Measurements from ENCODE around the gene MRGPRE.

The MRGPRE gene

DNA sequence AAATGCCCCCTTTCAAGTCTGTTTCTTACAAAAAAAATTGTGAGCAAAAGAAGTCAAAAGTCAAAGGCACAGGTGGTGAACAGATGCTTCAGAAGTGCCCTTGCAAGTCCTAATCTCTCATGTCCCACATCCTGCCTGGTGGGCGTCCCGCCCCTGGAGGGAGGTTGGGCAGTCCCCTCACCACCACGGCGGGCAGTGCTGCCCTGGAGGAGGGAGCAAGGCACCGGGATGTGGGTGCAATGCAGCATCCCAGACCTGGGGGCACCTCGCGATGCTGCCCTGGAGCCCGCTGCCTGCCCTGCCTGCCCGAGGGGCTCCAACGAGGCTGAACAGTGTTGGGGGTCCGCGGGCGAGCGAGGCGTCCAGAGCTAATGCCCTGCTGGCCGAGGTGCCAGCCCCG is 29.5 kb downstream of the MRGPRE start:
- H3K27me3 ChIP-seq (replicated peaks; ENCODE audit: control insufficient read depth, insufficient read depth, low read length, poor library complexity, severe bottlenecking), result no peaks in the 10 kb centered on the region

DNA sequence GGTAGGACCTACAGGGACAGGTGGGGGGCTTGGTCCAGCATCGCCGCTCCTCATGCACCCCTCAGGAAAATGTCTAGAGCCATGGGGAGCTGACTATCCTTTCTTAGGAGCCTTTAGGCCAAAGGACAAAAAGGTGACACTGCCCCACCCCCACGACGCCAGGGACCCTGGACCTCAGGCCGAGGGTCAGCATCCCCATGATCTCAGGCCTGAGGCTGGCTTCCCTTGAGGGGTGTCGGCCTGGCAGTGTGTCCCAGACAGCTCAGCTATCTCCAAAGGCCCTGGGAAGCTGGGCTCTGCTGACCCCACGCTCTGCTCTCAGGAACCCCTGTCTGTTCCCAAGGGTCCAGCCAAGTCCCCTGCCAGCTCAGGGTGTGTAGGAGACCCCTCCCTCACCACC is 29.9 kb downstream of the MRGPRE start:
- Histone ChIP-seq H3K9me3 (ENCODE audit: control insufficient read depth, low read length) (no peaks in the 10 kb centered on the region), H3K36me3 (ENCODE audit: control insufficient read depth, insufficient read depth, low read length) (no peaks in the 10 kb centered on the region), H3K4me1 (ENCODE audit: control insufficient read depth, insufficient read depth, low read length, poor library complexity, severe bottlenecking) (no peaks in the 10 kb centered on the region), H3K27ac (ENCODE audit: insufficient read depth, low read length, poor library complexity, severe bottlenecking) (no peak overlapping the region), H3K27me3 (replicated peaks; ENCODE audit: control insufficient read depth, insufficient read depth, low read length, poor library complexity, severe bottlenecking) (no peaks in the 10 kb centered on the region), H3K4me3 (ENCODE audit: insufficient read depth, low read depth, low read length, poor library complexity, severe bottlenecking) (no peak overlapping the region)
- no peak for DNase-seq

More for the DNA sequence above, 29.5 kb downstream of the MRGPRE start:
- Histone ChIP-seq H3K36me3 (ENCODE audit: control insufficient read depth, insufficient read depth, low read length) (no peaks in the 10 kb centered on the region), H3K9me3 (ENCODE audit: control insufficient read depth, low read length) (no peaks in the 10 kb centered on the region), H3K27ac (ENCODE audit: insufficient read depth, low read length, poor library complexity, severe bottlenecking) (no peak overlapping the region), H3K4me1 (ENCODE audit: control insufficient read depth, insufficient read depth, low read length, poor library complexity, severe bottlenecking) (no peaks in the 10 kb centered on the region), H3K4me3 (ENCODE audit: insufficient read depth, low read depth, low read length, poor library complexity, severe bottlenecking) (no peak overlapping the region)
- no peak for DNase-seq

DNA sequence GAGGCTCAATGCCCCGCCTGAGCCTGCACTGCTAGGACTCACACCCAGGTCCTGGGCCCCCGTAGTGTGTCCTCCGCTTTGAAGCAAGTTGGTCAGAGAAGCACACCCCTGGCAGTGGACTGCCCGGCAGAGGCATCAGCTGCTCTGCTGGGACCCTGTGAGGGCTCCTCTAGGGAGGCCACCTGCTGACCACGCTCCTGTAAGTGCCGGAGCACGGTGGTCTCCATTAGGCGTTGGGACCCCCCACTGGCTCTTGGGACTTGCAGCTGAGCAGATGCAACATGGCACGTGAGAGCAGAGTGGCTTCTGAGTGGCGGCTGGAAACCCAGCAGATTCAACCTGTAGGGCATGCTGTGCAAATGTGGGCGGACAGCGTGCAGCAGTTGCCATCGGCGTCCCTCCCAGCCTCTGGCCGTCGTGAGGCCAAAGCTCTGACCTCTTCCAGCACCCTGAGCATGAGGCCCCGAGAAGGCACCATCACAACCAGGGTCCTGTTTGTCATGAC is 30.5 kb downstream of the MRGPRE start:
- no peak for DNase-seq
- H3K27ac ChIP-seq (ENCODE audit: insufficient read depth, low read length, poor library complexity, severe bottlenecking), result no peak overlapping the region
- H3K9me3 ChIP-seq (ENCODE audit: control insufficient read depth, low read length), result no peaks in the 10 kb centered on the region
- no peak overlapping the region for H3K4me3 ChIP-seq (ENCODE audit: insufficient read depth, low read depth, low read length, poor library complexity, severe bottlenecking)
- H3K4me1 ChIP-seq (ENCODE audit: control insufficient read depth, insufficient read depth, low read length, poor library complexity, severe bottlenecking), result no peaks in the 10 kb centered on the region
- no peaks in the 10 kb centered on the region for H3K27me3 ChIP-seq (replicated peaks; ENCODE audit: control insufficient read depth, insufficient read depth, low read length, poor library complexity, severe bottlenecking)
- H3K36me3 ChIP-seq (ENCODE audit: control insufficient read depth, insufficient read depth, low read length), result no peaks in the 10 kb centered on the region

DNA sequence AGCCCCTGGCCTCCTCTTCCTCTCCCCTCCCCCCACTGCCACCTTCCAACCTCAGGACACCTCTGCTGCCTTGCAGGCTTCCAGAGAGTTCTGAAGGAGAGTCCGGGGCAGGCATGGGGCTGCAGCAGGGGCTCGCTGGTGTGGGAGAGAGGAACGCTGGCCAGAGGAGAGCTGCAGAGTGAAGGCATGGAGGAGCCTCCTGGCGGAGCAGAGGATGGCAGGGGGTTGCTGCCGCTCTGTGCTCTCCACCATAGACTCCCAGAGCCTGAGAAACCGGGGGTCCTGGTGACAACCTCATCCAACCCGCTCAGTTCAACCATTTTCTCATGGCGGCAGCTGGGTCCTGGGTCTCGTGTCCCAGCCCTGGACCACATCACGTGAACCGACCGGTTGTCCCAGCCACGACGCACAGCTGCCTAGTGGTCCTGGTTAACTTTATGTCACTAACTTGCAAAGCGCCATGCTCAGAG is 31.1 kb downstream of the MRGPRE start:
- Histone ChIP-seq H3K27me3 (replicated peaks; ENCODE audit: control insufficient read depth, insufficient read depth, low read length, poor library complexity, severe bottlenecking) (no peaks in the 10 kb centered on the region), H3K4me1 (ENCODE audit: control insufficient read depth, insufficient read depth, low read length, poor library complexity, severe bottlenecking) (no peaks in the 10 kb centered on the region), H3K36me3 (ENCODE audit: control insufficient read depth, insufficient read depth, low read length) (no peaks in the 10 kb centered on the region), H3K27ac (ENCODE audit: insufficient read depth, low read length, poor library complexity, severe bottlenecking) (no peak overlapping the region), H3K4me3 (ENCODE audit: insufficient read depth, low read depth, low read length, poor library complexity, severe bottlenecking) (no peak overlapping the region), H3K9me3 (ENCODE audit: control insufficient read depth, low read length) (no peaks in the 10 kb centered on the region)
- DNase-seq, result no peak

DNA sequence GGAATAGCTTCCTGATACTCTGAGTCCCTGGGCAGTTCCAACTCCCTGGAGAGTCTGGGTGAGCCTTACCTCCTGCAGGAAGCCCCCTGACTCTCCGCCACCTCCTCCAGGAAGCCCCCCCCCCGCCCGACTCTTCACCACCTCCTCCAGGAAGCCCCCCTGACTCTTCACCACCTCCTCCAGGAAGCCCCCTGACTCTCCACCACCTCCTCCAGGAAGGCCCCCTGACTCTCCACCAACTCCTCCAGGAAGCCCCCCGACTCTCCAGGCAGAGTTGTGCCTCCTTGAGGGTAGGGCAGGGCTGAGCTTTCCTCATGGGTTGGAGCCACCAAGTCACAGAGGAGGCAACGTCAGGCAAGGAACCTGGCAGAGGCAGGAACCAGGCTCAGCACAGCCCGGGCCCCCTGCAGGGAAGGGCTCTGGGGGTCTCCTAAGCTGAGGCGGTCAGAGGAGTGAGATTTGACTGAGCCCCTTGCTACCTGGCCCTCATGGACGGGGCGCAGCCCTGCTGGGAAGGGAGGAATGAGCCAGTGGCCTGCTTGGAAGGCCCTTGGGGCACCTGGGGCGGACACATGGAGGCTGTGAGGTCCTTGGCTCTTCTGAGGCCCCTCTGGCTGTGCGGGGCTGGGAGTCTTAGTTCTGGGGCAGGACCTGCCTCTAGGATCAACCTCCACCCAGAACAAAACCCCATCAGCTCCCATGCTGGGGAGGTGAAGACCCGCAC is 31.7 kb downstream of the MRGPRE start:
- no peaks in the 10 kb centered on the region for H3K27me3 ChIP-seq (replicated peaks; ENCODE audit: control insufficient read depth, insufficient read depth, low read length, poor library complexity, severe bottlenecking)
- no peak for DNase-seq
- H3K4me1 ChIP-seq (ENCODE audit: control insufficient read depth, insufficient read depth, low read length, poor library complexity, severe bottlenecking), result no peaks in the 10 kb centered on the region
- no peaks in the 10 kb centered on the region for H3K9me3 ChIP-seq (ENCODE audit: control insufficient read depth, low read length)
- no peak overlapping the region for H3K4me3 ChIP-seq (ENCODE audit: insufficient read depth, low read depth, low read length, poor library complexity, severe bottlenecking)
- H3K36me3 ChIP-seq (ENCODE audit: control insufficient read depth, insufficient read depth, low read length), result no peaks in the 10 kb centered on the region
- H3K27ac ChIP-seq (ENCODE audit: insufficient read depth, low read length, poor library complexity, severe bottlenecking), result no peak overlapping the region

DNA sequence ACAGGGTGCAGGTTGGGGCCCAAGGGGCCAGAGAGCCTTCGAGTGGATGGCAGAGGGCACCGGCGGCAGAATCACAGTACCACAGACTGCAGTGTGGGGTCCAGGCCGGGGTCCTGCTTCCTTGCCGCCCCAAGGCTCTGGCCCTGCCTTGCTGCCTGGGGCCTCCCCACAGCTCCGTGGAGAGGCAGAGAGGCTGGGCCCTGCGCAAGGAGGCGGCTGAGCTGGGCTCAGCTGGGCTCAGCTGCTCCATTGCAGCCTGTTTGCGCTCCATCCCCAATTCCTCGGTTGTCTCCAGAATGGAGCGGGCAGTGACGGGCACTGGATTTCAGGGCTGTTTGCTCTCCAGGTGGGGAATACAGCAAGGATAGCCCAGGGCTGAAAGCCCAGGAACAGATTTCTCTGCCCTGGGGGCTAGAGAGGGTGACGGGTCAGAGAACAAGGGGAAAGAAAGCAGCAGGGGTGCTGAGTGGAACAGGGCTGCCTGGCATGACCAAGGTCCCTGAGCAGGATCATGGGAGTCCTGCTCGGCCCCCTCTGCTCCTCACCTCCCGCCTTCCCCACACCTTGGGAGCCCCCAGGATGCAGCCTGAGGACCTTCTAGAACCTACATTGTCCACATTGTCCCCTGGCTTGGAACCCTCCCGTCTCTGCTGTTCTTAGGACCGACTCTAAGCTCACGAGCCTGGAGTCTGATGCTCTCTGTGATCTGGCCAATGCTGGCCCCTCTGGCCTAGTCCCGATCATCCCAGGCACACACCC is 32.5 kb downstream of the MRGPRE start:
- DNase-seq, result no peak
- Histone ChIP-seq H3K36me3 (ENCODE audit: control insufficient read depth, insufficient read depth, low read length) (no peaks in the 10 kb centered on the region), H3K27me3 (replicated peaks; ENCODE audit: control insufficient read depth, insufficient read depth, low read length, poor library complexity, severe bottlenecking) (no peaks in the 10 kb centered on the region), H3K4me1 (ENCODE audit: control insufficient read depth, insufficient read depth, low read length, poor library complexity, severe bottlenecking) (no peaks in the 10 kb centered on the region), H3K9me3 (ENCODE audit: control insufficient read depth, low read length) (no peaks in the 10 kb centered on the region), H3K4me3 (ENCODE audit: insufficient read depth, low read depth, low read length, poor library complexity, severe bottlenecking) (no peak overlapping the region), H3K27ac (ENCODE audit: insufficient read depth, low read length, poor library complexity, severe bottlenecking) (no peak overlapping the region)

DNA sequence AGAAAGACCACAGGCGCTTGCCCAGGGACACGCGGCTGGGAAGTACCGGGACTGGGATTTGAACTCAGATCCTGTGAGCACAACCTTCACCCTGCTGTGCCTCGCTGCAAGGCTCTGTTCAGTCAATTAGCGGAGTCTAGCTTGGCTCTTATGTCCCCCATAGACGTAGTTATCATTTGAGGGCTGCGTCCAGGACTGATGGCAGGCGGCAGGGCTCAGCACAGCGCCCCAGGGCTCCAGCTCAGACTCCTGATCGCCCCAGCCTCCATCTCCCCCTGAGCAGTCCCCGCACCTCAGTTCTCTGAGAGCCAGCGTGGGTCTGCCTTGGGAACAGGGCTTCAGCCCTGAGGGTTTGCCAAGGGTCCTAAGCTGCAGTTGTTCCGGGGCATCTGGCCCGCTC is 33.4 kb downstream of the MRGPRE start:
- no peaks in the 10 kb centered on the region for H3K4me1 ChIP-seq (ENCODE audit: control insufficient read depth, insufficient read depth, low read length, poor library complexity, severe bottlenecking)
- DNase-seq, result no peak
- no peak overlapping the region for H3K4me3 ChIP-seq (ENCODE audit: insufficient read depth, low read depth, low read length, poor library complexity, severe bottlenecking)
- no peak overlapping the region for H3K27ac ChIP-seq (ENCODE audit: insufficient read depth, low read length, poor library complexity, severe bottlenecking)
- no peaks in the 10 kb centered on the region for H3K27me3 ChIP-seq (replicated peaks; ENCODE audit: control insufficient read depth, insufficient read depth, low read length, poor library complexity, severe bottlenecking)
- no peaks in the 10 kb centered on the region for H3K36me3 ChIP-seq (ENCODE audit: control insufficient read depth, insufficient read depth, low read length)
- no peaks in the 10 kb centered on the region for H3K9me3 ChIP-seq (ENCODE audit: control insufficient read depth, low read length)

DNA sequence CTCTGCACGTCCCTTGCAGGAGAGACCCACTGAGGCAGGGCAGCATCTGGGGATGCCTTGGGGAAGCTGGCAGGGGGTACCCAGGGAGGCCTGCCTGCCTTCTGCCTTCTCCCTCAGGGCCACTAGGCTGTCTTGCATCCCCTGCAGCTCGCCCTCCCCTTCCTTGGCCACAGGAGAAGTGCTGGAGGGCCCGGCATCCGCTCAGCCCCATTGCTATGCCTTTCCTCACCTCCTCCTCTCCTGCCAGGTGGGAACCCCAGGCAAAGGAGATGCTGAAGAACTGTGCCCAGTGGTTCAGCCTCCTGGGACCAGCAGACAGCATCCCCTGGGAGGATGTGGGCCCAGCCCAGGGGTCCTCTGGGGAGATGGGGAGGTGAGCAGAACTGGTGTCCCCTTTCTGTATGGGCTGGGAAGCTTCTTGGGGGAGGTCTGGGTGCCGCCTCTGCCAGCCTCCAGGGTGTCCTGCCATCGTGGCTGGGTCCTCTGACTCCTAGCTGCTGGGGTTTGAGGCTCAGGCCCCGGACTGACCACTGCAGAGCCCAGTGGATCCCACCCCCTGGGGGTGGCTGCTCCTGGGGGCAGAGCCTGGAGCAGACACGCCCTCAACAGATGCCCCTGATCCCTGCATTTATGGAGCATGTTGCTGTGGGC is 34.2 kb downstream of the MRGPRE start:
- Histone ChIP-seq H3K4me1 (ENCODE audit: control insufficient read depth, insufficient read depth, low read length, poor library complexity, severe bottlenecking) (no peaks in the 10 kb centered on the region), H3K4me3 (ENCODE audit: insufficient read depth, low read depth, low read length, poor library complexity, severe bottlenecking) (no peak overlapping the region), H3K36me3 (ENCODE audit: control insufficient read depth, insufficient read depth, low read length) (no peaks in the 10 kb centered on the region), H3K9me3 (ENCODE audit: control insufficient read depth, low read length) (no peaks in the 10 kb centered on the region), H3K27ac (ENCODE audit: insufficient read depth, low read length, poor library complexity, severe bottlenecking) (no peak overlapping the region), H3K27me3 (replicated peaks; ENCODE audit: control insufficient read depth, insufficient read depth, low read length, poor library complexity, severe bottlenecking) (no peaks in the 10 kb centered on the region)
- no peak for DNase-seq

DNA sequence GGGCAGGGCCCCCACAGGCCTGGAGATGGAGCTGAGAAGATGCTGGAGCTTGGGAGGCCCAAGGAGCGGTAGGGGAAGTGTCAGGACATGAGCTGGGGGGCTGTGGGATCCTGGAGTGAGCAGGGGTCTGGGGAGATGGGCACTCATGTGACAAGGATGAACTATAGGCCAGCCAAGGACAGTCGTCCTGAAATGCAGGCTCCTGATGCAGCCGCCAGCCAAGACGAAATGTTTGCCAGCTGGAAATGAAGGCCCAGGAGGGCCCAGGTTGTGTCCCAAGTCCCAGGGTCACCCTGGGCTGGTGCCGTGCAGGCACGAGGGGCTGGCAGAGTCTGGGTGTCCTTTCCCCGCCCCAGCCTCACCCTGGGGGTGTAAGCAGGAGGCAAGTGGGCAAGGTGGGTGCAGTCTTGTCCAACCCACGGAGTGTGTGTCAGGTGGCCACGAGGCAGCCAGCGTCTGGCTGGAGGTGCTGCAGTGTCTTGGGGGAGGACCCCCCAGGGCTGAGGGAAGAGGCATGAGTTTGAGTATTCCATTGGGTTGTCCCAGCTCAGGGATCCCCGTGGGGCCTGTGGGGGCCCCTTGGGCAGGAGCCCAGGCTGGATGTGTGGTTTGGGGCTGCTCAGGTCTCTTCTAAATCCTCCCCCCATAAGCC is 35.0 kb downstream of the MRGPRE start:
- DNase-seq, result no peak
- Histone ChIP-seq H3K4me1 (ENCODE audit: control insufficient read depth, insufficient read depth, low read length, poor library complexity, severe bottlenecking) (no peaks in the 10 kb centered on the region), H3K27me3 (replicated peaks; ENCODE audit: control insufficient read depth, insufficient read depth, low read length, poor library complexity, severe bottlenecking) (no peaks in the 10 kb centered on the region), H3K27ac (ENCODE audit: insufficient read depth, low read length, poor library complexity, severe bottlenecking) (no peak overlapping the region), H3K4me3 (ENCODE audit: insufficient read depth, low read depth, low read length, poor library complexity, severe bottlenecking) (no peak overlapping the region), H3K9me3 (ENCODE audit: control insufficient read depth, low read length) (no peaks in the 10 kb centered on the region), H3K36me3 (ENCODE audit: control insufficient read depth, insufficient read depth, low read length) (no peaks in the 10 kb centered on the region)

All from effector memory CD4-positive, alpha-beta T cell (primary cell).